ENCODE measurements around the gene SOWAHA.

The SOWAHA gene

GRCh38 chr5:132788508-132788907 lies 24.6 kb upstream of the SOWAHA start:
- TF ChIP-seq FOXP2 (optimal IDR thresholded peaks at IDR 0.05; ENCODE audit: borderline replicate concordance, extremely low read depth, extremely low read length, insufficient read depth) (no peak), SIN3A (IDR thresholded peaks at IDR 0.05; ENCODE audit: borderline replicate concordance, insufficient read depth, low read length) (no peak), POLR2AphosphoS5 (IDR thresholded peaks at IDR 0.05; ENCODE audit: low read depth, low read length) (no peak), TAF1 (IDR thresholded peaks at IDR 0.05; ENCODE audit: borderline replicate concordance, insufficient read depth, low read length) (no peak)
- TF ChIP-seq, protein P1, sequence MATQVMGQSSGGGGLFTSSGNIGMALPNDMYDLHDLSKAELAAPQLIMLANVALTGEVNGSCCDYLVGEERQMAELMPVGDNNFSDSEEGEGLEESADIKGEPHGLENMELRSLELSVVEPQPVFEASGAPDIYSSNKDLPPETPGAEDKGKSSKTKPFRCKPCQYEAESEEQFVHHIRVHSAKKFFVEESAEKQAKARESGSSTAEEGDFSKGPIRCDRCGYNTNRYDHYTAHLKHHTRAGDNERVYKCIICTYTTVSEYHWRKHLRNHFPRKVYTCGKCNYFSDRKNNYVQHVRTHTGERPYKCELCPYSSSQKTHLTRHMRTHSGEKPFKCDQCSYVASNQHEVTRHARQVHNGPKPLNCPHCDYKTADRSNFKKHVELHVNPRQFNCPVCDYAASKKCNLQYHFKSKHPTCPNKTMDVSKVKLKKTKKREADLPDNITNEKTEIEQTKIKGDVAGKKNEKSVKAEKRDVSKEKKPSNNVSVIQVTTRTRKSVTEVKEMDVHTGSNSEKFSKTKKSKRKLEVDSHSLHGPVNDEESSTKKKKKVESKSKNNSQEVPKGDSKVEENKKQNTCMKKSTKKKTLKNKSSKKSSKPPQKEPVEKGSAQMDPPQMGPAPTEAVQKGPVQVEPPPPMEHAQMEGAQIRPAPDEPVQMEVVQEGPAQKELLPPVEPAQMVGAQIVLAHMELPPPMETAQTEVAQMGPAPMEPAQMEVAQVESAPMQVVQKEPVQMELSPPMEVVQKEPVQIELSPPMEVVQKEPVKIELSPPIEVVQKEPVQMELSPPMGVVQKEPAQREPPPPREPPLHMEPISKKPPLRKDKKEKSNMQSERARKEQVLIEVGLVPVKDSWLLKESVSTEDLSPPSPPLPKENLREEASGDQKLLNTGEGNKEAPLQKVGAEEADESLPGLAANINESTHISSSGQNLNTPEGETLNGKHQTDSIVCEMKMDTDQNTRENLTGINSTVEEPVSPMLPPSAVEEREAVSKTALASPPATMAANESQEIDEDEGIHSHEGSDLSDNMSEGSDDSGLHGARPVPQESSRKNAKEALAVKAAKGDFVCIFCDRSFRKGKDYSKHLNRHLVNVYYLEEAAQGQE (IDR thresholded peaks at IDR 0.05; ENCODE audit: insufficient read depth in 1 of 2, low read depth in 2 of 2, low read length in 2 of 2) = no peak

DNA sequence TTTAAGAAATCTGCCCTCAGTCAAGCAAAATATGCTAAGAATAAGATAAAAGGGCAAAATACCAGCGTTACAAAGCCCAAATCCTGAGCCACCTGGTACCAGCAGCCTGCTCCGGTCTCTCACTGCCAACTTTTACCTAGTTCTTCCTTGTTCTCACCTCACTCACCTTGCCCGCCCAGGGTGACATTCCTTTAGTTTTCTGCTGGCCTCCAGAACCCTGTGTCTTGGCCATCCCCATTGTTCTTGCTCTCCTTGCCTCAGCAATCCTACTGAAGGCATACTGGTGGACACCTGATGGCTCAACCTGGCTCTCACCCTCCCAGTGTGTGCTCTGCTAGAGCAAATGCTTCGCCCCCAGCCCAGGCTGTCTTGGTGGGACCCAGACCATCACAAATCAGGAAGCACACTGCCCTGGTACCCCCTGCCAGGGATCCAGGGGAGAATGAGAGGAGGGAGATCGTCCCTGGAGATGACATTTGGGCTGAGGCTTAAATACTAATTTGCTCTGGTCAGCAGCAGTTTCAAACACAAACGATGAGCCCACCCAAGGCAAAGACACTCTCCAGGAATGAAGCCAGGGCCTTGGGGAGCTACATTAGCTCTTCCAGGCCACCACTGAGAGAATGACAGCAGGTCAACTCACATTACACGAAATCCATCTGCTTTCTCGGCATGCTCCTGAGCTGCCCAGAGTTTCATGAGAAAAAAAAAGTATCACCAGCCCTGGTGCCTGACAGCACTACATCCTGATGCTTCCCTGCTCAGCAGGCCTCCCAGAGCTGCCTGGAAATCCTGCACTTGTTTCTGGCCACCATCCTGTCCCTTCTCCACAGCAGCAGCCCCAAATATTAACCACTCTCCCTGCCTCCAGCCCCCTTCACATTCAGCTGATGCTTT lies 23.9 kb upstream of the SOWAHA start:
- TF ChIP-seq FOXP2 (optimal IDR thresholded peaks at IDR 0.05; ENCODE audit: borderline replicate concordance, extremely low read depth, extremely low read length, insufficient read depth) = no peak

DNA sequence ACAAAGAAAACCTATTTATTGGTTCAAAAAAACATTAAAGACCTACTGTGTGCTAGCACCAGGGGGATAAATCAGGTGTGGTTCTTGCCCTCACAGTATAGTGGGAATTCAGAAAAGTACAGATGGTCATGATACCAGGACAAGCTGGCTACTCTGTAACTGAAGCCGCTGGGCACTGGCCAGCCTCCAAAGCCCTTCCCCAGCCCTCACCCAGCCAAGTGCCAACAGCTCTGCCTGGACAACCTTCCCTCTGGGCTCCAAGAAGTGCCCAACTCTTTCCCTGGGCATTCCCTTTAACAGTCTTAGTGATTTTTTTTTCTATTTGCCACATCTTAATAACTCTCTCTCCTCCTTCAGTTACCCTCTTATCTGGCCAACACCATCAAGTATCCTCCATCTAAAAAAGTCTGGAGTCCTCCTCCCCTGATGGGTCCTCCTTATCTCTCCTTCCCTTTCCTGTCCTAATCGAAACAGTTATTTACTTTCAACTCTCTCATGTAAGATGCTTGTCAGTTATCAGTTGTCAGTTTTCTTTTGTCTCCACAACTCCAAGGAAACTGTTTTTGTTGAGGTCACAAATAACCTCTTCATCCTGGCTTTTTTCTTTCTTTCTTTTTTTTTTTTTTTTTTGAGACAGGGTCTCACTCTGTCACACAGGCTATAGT lies 22.8 kb upstream of the SOWAHA start:
- no peak for TF ChIP-seq FOXP2 (optimal IDR thresholded peaks at IDR 0.05; ENCODE audit: borderline replicate concordance, extremely low read depth, extremely low read length, insufficient read depth)
- TF ChIP-seq, protein P1 (IDR thresholded peaks at IDR 0.05; ENCODE audit: insufficient read depth in 1 of 2, low read depth in 2 of 2, low read length in 2 of 2) = no peak
- TF ChIP-seq POLR2AphosphoS5 (IDR thresholded peaks at IDR 0.05; ENCODE audit: low read depth, low read length) = no peak
- TF ChIP-seq SIN3A (IDR thresholded peaks at IDR 0.05; ENCODE audit: borderline replicate concordance, insufficient read depth, low read length) = no peak
- no peak for TF ChIP-seq TAF1 (IDR thresholded peaks at IDR 0.05; ENCODE audit: borderline replicate concordance, insufficient read depth, low read length)

DNA sequence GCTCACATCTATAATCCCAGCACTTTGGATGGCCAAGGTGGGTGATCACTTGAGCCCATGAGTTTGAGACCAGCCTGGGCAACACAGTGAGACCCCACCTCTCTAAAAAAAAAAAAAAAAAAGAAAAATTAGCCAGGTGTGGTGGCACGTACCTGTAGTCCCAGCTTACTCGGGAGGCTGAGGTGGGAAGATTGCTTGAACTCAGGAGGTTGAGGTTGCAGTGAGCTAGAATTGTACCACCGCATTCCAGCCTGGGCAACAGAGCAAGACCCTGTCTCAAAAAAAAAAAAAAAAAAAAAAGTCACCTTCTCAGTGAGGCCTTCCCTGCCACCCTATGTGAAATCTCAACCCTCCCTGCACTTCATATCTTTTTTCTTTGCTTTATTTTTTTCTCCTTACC lies 22.1 kb upstream of the SOWAHA start:
- TF ChIP-seq SIN3A (IDR thresholded peaks at IDR 0.05; ENCODE audit: borderline replicate concordance, insufficient read depth, low read length) (no peak), FOXP2 (optimal IDR thresholded peaks at IDR 0.05; ENCODE audit: borderline replicate concordance, extremely low read depth, extremely low read length, insufficient read depth) (no peak), TAF1 (IDR thresholded peaks at IDR 0.05; ENCODE audit: borderline replicate concordance, insufficient read depth, low read length) (no peak)

GRCh38 chr5:132797651-132798050 lies 15.5 kb upstream of the SOWAHA start:
- TF ChIP-seq TAF1 (IDR thresholded peaks at IDR 0.05; ENCODE audit: borderline replicate concordance, insufficient read depth, low read length) (no peak), POLR2AphosphoS5 (IDR thresholded peaks at IDR 0.05; ENCODE audit: low read depth, low read length) (no peak), SIN3A (IDR thresholded peaks at IDR 0.05; ENCODE audit: borderline replicate concordance, insufficient read depth, low read length) (no peak), FOXP2 (optimal IDR thresholded peaks at IDR 0.05; ENCODE audit: borderline replicate concordance, extremely low read depth, extremely low read length, insufficient read depth) (no peak)
- TF ChIP-seq, protein P1 (IDR thresholded peaks at IDR 0.05; ENCODE audit: insufficient read depth in 1 of 2, low read depth in 2 of 2, low read length in 2 of 2) = no peak

DNA sequence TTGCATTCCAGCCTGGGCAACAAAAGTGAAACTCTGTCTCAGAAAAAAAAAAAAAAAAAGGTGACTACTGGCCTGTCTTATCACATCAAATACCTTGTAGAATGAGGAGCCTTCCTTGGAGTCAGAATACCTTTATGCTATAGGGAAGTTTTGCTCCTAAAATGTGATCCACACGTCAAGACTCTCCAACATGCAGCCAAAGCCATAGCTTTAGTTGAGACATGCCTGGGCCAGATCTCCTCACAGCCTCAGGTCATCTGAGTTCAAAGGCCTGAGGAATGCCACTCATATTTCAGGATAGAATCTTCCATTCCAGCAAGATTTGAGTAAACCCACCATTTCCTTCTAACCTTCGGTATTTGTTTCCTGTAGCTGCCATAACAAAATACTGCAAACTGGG lies 13.7 kb upstream of the SOWAHA start:
- TF ChIP-seq TAF1 (IDR thresholded peaks at IDR 0.05; ENCODE audit: borderline replicate concordance, insufficient read depth, low read length) (no peak), POLR2AphosphoS5 (IDR thresholded peaks at IDR 0.05; ENCODE audit: low read depth, low read length) (no peak), FOXP2 (optimal IDR thresholded peaks at IDR 0.05; ENCODE audit: borderline replicate concordance, extremely low read depth, extremely low read length, insufficient read depth) (no peak), SIN3A (IDR thresholded peaks at IDR 0.05; ENCODE audit: borderline replicate concordance, insufficient read depth, low read length) (no peak)
- TF ChIP-seq, protein P1 (IDR thresholded peaks at IDR 0.05; ENCODE audit: insufficient read depth in 1 of 2, low read depth in 2 of 2, low read length in 2 of 2) = no peak
